Colonic mucosa (tissue), 4 donors: ENCODE results near the gene ERBIN. TPM values are rescaled to one million over a fixed set of nuclear protein-coding genes. Genes with fewer than 3 reads are reported as not detected.

Source experiments
- DNase-seq: peaks from one replicate; pipeline ENCODE4 v3.0.0-alpha.2; 2020
- H3K27ac ChIP-seq: fragments of 200-600 bp; one replicate; pipeline ENCODE4 v1.8.0; 2021
- H3K27me3 ChIP-seq: fragments of 200-600 bp; one replicate; pipeline ENCODE4 v1.8.0; 2021
- H3K36me3 ChIP-seq: fragments of 200-600 bp; one replicate; pipeline ENCODE4 v1.8.0; 2021
- H3K4me1 ChIP-seq: fragments of 200-600 bp; one replicate; pipeline ENCODE4 v1.8.0; 2021; ENCODE audit warnings: mild to moderate bottlenecking
- H3K4me3 ChIP-seq: fragments of 200-600 bp; one replicate; pipeline ENCODE4 v1.8.0; 2021
- H3K9ac ChIP-seq, 2 donors: one replicate each; pipeline ENCODE4 v1.7.0; 2013; ENCODE audit warnings: control low read depth in 2 of 2, low read depth in 2 of 2, low read length in 2 of 2
- H3K9me3 ChIP-seq: fragments of 200-600 bp; one replicate; pipeline ENCODE4 v1.8.0; 2021
- intact Hi-C: fragments of 100-400 bp; cut with DNase I; formaldehyde crosslinking; loops from one replicate; pipeline ENCODE4 v1.14.1; 2022
- total RNA-seq, 2 donors: library from RNA; stranded (reverse); fragmentation: NEBNext Ultra II Directional in 1 of 2; extraction: Animal tissue kit (Norgen Biotek cat#: 25700) in 1 of 2; gene quantifications; one replicate each; pipeline ENCODE4 v1.2.1, GENCODE V29; 2021
- TF ChIP-seq, protein P1 (sequence below): fragments of 200-600 bp; IDR thresholded peaks from one replicate; pipeline ENCODE4 v1.8.0; 2022; ENCODE audit warnings: antibody characterized with exemption, mild to moderate bottlenecking
- donor health status: healthy.
- donor health status: DM: no; HTN: no; CAD: no.
- donor health status: DM: no; HTN: no; CAD: no.

ERBIN gene
- total RNA-seq, 2 donors from 2014 or later = 69.3 to 110 TPM

DNA sequence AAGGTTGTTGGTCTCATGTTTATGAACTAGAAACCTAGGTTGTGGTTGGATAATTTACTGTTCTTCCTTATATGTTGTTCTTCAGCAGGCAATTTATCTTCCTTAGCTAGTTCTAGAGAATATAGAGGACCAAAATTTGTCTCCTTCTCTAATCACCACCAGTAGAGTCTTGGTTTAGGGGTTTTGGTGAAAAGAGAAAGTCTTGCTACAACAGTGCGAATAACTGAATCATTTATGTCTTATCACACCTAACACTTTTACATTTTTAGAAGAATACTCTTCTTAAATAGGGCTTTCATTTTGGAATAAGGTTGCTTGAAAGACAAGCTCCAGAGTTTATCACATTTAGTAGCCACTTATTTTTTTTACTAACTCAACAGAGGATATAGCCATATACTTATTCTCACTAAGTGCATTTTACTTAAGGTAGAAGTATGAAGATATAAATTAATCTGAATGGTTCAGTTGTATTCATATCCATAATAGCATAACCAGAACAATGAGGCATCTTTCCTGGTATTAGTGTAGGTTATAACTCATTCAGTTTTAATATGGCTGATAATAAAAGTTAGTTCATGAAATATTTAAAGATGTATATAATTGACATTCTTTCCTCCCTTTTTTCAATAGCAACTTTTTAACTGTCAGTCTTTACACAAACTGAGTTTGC lies 67.9 kb downstream of the ERBIN start:
- no peaks in the 10 kb centered on the region for H3K4me1 ChIP-seq
- no peak for DNase-seq
- no peak overlapping the region for H3K27ac ChIP-seq
- H3K36me3 ChIP-seq = no peaks in the 10 kb centered on the region
- H3K9me3 ChIP-seq = no peaks in the 10 kb centered on the region
- H3K9ac ChIP-seq = no peak overlapping the region
- intact Hi-C loops = no loop called here
- no peaks in the 10 kb centered on the region for H3K27me3 ChIP-seq
- TF ChIP-seq, protein P1, sequence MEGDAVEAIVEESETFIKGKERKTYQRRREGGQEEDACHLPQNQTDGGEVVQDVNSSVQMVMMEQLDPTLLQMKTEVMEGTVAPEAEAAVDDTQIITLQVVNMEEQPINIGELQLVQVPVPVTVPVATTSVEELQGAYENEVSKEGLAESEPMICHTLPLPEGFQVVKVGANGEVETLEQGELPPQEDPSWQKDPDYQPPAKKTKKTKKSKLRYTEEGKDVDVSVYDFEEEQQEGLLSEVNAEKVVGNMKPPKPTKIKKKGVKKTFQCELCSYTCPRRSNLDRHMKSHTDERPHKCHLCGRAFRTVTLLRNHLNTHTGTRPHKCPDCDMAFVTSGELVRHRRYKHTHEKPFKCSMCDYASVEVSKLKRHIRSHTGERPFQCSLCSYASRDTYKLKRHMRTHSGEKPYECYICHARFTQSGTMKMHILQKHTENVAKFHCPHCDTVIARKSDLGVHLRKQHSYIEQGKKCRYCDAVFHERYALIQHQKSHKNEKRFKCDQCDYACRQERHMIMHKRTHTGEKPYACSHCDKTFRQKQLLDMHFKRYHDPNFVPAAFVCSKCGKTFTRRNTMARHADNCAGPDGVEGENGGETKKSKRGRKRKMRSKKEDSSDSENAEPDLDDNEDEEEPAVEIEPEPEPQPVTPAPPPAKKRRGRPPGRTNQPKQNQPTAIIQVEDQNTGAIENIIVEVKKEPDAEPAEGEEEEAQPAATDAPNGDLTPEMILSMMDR = no peak
- H3K4me3 ChIP-seq = no peak overlapping the region

DNA sequence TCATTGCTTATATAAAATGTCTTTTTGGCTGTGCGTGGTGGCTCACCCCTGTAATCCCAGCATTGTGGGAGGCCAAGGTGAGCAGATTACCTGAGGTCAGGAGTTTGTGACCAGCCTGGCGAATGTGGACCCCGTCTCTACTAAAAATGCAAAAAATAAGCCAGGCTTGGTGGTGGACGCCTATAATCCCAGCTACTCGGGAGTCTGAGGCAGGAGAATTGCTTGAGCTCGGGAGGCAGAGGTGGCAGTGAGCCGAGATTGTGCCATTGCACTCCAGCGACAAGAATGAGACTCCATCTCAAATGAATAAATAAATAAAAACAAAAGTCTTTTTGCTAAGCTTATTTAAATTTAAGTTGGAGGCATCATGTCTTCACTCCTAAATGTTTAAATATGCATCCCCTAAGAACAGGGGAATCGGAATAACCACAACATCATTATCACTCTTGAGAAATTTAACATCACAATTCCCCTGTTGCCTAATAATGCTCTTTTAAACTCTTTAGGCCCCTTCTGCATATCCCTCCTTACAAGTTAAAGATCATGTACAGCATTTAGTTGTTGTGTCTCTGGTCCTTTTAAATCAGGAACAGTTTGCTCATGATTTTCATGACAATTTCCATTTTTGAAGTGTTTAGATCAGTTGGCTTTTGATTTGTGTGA lies 72.8 kb downstream of the ERBIN start:
- no peaks in the 10 kb centered on the region for H3K36me3 ChIP-seq
- no peaks in the 10 kb centered on the region for H3K4me1 ChIP-seq
- no peaks in the 10 kb centered on the region for H3K27me3 ChIP-seq
- DNase-seq = no peak
- H3K27ac ChIP-seq = no peak overlapping the region
- intact Hi-C loops = no loop called here
- TF ChIP-seq, protein P1 = no peak
- no peak overlapping the region for H3K4me3 ChIP-seq
- no peak overlapping the region for H3K9ac ChIP-seq
- H3K9me3 ChIP-seq = no peaks in the 10 kb centered on the region

DNA sequence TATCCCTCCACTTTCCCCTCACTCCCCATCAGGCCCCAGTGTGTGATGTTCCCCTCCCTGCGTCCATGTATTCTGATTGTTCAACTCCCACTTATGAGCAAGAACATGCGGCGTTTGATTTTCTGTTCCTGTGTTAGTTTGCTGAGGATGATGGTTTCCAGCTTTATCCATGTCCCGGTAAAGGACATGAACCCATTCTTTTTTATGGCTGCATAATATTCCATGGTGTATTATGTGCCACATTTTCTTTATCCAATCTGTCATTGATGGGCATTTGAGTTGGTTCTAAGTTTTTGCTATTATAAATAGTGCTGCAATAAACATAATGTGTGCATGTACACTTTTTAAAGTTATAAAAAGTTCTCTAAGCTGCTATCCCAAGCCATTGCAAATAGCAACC lies 75.6 kb downstream of the ERBIN start:
- Histone ChIP-seq H3K36me3 (no peaks in the 10 kb centered on the region), H3K27ac (no peak overlapping the region), H3K4me3 (no peak overlapping the region), H3K27me3 (no peaks in the 10 kb centered on the region), H3K9me3 (no peaks in the 10 kb centered on the region), H3K9ac (no peak overlapping the region), H3K4me1 (no peaks in the 10 kb centered on the region)
- intact Hi-C loops = no loop called here
- TF ChIP-seq, protein P1 = no peak
- DNase-seq = no peak

DNA sequence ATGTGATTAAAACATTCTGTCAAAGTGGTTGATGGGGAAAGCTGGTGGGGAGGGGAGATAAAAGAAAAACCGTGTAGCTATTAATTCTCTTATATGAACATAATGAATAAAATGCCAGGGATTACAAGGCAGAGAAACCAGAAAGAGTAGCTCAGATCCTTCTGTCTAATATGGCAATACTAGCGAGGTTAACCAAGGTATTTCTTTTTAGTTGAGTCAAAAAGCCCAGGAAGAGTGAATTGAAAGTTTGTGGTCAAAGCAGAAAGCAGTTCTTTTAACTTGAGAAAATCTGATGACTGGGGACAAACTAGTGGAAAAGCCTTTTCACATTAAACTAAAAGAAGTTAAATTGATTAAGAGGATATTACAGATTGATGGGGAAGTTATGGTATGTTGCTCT lies 76.0 kb downstream of the ERBIN start:
- DNase-seq = no peak

DNA sequence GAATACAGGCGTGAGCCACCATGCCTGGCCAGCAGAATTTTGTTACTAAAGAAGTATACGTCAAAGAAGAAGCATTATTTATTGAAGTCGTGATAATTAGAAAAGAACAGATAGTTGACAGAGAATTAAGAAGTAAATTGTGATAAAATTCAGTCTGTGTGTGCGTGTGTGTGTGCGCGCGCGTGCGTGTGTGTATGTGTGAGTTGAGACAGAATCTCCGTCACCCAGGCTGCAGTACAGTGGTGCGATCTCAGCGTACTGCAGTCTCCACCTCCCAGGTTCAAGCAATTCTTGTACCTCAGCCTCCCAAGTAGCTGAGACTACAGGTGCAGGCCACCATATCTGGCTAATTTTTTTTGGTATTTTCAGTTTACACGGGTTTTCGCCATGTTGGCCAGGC lies 77.8 kb downstream of the ERBIN start:
- H3K4me1 ChIP-seq = peaks cover under 1% of the 10 kb centered on the region
- no peaks in the 10 kb centered on the region for H3K27me3 ChIP-seq
- H3K9me3 ChIP-seq = no peaks in the 10 kb centered on the region
- H3K36me3 ChIP-seq = no peaks in the 10 kb centered on the region
- no peak overlapping the region for H3K9ac ChIP-seq
- TF ChIP-seq, protein P1 = no peak
- intact Hi-C loops = no loop called here
- H3K27ac ChIP-seq = no peak overlapping the region
- DNase-seq = no peak
- H3K4me3 ChIP-seq = no peak overlapping the region

More for the DNA sequence above, 76.0 kb downstream of the ERBIN start:
- TF ChIP-seq, protein P1 = no peak
- H3K36me3 ChIP-seq = no peaks in the 10 kb centered on the region
- no peaks in the 10 kb centered on the region for H3K9me3 ChIP-seq
- intact Hi-C loops = no loop called here
- no peak overlapping the region for H3K27ac ChIP-seq
- H3K9ac ChIP-seq = no peak overlapping the region
- no peak overlapping the region for H3K4me3 ChIP-seq
- no peaks in the 10 kb centered on the region for H3K27me3 ChIP-seq
- no peaks in the 10 kb centered on the region for H3K4me1 ChIP-seq
